Amygdala (tissue), 56 donors: ENCODE measurements around the gene LYSMD4.
A peak's percentile ranks its signal among the peaks of the same experiment; 100 is the strongest.
"Not testable (repeated sequence)": the region's sequence is repeated elsewhere in the genome, so short reads cannot be mapped to it uniquely, and the experiment has no call there.

ENCODE experiments used
- DNase-seq, 56 donors: peaks; one replicate each; lab custom pipeline; 2025; lab: John Stamatoyannopoulos, UW

The LYSMD4 gene

DNA sequence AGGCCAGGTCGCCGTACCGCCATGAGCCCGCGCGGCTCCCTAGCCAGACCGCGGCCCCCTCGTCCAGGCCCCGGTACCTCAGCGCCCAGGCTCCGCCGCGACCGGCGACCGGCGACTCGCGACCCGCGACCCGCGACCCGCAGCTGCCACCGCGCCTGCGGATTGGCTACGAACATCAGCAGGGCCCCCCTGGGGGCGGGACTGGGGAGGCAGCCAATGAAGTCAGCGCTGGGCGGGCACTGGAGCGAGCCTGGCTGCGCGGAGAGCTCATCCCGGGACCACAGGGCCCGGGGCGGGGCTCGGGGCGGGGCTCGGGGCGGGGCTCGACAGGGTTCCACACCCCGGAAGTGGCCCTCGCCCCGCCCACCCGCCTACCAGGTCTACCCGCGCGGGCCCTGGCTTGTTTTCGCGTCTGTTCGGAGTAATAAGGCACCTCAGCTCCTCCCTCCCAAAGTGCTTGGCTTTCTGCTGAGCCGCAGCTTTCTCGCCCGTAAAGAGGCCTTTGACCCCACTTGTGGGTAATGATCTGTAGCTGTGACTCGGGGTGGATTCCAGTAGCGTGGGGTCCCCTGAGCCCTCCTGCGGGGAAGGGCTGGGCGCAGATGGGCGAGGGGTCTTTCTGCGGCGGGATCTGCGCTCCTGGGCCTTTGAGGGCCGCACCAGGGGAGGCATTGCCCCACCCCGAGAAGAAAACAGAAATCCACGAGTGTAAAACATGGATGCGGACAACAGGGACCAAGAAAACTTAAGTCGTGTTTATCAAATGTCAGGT is at the start of gene LYSMD4:
TSS of gene LYSMD4 (minus strand) at position 170 of the 772 bp plus-strand sequence. CDS start 1,438 bp downstream, outside the sequence.
- peak; percentile 40 to 99 (median 95) for DNase-seq

GRCh38 chr15:99782029-99782428 is 48.8 kb upstream of the LYSMD4 start:
- not testable (repeated sequence) for DNase-seq

DNA sequence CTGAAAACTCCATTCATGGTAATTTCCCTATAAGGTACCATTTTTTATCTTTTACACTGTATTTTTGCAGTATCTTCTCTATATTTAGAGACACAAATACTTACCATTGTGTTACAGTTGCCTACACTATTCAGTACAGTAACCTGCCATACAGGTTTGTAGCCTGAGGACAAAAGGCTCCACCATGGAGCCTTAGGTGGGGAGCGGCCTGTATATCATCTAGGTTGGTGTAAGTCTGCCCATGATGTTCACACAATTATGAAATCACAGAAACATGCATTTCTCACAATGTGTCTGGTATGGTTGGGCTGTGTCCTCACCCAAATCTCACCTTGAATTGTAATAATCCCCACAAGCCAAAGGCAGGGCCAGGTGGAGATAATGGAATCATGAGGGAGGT is 43.9 kb upstream of the LYSMD4 start:
- no peak for DNase-seq

DNA sequence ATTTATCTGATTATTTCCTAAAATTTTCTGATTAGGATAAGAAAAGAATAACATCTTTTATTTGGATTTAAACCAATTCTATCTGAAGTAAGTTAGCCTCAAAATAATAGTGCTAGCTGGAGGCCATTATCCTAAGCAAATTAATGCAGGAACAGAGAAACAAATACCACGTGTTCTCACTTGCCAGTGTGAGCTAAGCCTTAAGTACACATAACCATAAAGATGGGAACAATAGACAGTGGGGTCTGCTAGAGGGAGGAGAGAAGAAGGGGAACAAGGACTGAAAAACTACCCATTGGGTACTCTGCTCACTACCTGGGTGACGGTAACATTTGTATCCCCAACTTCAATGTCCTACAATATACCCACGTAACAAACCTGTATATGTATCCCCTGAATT is 31.3 kb upstream of the LYSMD4 start:
- no peak for DNase-seq

- DNase-seq: no peak
Measured at GRCh38 chr15:99763827-99764226, 30.6 kb upstream of the LYSMD4 start.

GRCh38 chr15:99762288-99762687 is 29.1 kb upstream of the LYSMD4 start:
- no peak for DNase-seq

- DNase-seq: peak in 27 of 56 donors; percentile 5 to 84 (median 24)
Measured at GRCh38 chr15:99755692-99756409, 22.6 kb upstream of the LYSMD4 start.

- no peak for DNase-seq
Measured at GRCh38 chr15:99753066-99753465, 19.8 kb upstream of the LYSMD4 start.

DNA sequence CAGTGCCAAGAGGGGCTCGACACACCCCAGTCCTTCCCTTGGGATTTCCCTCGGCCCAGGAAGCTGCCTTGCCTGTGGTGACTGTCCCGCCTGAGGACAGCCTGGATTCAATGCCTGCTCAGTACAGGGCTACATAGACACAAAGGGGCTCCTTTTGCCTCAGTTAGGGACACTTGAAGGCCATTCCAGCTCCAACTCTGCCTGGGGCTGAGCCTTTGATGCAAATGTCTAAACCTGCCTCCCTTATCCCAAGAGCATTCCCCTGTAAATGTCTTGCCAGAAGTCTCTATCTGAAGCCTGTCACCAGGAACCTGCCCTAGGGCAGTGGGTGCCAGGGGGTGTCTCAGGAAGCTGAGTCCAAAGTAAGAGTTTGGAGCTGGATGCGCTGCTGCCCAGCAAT is 19.3 kb upstream of the LYSMD4 start:
- no peak for DNase-seq

DNA sequence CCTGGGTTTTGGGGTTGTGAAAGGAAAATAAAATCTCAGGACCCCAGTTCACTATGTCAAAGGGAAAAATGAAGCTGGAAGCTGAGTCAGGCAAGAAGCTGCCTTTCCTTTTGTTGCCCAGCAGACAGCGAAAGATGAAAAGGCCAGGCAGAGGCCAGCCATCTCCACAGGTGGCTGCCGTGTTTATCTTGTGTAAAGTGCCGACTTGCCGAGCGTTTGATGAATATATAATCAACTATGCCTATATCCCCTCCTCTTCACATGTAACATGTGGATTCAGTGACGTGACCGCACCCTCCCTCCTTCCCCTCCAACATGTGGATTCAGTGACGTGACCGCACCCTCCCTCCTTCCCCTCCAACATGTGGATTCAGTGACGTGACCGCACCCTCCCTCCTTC is 17.1 kb upstream of the LYSMD4 start:
- not testable (repeated sequence) for DNase-seq

- no peak for DNase-seq
Measured at GRCh38 chr15:99749386-99749785, 16.1 kb upstream of the LYSMD4 start.

DNA sequence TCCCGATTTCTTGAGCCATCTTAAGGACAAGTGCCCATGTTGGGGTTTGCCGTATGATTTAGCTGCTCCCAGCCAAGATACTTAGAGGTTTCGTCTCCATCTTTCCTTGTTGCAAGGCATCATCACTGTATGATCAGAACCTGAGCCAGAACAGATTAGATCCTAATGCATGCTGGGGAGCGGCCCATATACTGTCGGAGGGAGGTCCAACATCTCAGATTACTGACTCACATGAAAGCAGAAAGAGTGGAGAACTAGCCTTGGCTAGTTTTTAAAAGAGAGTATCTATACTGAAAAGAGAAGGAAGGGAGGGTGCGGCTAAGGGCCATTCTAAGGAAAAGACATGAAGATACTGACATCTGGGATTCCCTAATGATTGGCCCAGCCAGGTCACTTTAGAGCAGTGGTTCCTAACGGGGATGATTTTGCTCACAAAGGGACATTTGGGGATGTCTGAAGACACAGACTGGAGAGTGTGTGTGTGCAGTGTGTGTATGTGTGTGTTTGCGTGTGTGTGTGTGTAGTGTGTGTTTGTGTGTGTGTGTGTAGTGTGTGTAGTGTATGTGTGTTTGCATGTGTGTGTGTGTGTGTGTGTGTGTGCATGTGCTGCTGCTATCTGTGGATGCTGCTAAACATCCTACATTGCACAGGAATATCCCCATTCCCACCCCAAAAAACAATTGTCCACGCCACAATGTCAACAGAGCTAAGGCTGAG is 12.3 kb upstream of the LYSMD4 start:
- DNase-seq: no peak

GRCh38 chr15:99744142-99744541 is 10.9 kb upstream of the LYSMD4 start:
- DNase-seq: no peak

DNA sequence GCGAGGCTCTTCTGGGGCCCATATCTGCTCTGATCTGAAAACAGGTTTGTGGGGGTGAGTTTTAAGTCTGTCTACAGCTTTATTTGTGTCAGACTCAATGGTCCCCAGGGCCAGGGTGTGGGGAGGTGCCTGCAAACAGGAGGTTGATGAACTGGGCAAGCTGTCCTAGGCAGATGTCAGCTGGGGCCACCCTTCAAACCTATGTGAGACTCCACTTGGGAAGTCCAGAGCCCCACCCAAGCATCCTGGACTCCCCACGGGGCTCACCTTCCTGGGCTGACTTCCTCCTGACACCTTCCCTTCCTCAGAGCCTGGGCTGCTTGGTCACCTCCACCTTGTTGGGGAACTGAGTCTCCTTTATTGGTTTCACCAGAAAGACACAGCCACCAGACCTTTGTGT is 8.6 kb upstream of the LYSMD4 start:
- DNase-seq: no peak

DNA sequence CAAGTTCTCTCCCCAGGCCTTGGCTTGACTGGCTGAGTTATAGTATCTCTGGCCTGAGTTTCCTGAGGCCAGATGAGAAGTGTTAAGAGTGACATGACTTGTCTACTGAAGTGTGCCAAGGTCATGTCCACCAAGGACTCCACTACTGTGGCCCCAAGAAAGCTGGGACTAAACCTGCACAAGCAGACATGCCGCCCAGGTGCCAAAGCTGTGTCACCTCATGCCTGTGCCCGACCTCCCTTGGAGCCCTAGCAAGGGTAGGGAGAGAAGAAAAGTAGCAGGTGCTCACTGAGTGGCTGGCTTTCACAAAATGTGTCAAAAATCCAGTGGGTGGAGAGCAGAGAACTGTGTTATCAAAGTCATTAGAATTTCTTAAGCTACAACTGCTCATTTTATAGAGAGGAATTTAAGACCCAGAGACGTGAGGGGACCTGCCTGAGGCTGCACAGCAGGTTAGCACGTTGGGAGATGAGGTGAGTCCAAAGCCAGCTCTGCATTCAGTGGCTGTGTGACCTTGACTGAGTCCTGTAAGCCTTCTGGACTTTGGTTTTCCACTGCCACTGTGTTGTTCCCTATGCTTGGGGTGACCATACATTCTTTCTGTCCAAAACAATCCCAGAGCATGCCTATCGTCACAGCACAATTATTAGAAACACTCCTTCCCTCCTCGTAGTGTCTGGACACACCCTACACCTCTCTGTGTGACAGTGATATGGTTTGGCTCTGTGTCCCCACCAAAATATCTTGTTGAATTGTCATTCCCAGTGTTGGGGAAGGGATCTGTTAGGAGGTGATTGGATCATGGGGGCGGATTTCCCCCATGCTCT is 5.0 kb upstream of the LYSMD4 start:
- no peak for DNase-seq

GRCh38 chr15:99736702-99737101 is 3.5 kb upstream of the LYSMD4 start:
- DNase-seq: no peak

DNA sequence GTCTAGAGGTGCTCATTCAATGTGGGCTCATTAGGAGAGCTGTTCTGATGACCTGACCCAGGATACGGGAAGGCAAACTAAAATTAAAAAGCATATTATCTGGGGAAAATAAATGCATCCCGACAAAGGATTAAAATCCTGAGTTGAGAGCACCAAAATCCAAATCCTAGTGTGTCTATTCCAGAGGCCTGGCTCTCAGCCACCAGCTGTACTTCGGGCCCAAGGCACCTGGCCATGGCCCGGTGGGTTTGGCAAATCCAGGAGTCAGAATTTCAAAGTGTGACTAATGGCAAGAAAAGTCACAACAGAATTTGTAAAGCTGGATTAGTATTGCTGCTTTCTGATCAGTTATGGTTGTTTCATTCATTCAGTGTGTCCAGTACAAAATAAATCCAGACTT is 2.6 kb upstream of the LYSMD4 start:
- DNase-seq: no peak

DNA sequence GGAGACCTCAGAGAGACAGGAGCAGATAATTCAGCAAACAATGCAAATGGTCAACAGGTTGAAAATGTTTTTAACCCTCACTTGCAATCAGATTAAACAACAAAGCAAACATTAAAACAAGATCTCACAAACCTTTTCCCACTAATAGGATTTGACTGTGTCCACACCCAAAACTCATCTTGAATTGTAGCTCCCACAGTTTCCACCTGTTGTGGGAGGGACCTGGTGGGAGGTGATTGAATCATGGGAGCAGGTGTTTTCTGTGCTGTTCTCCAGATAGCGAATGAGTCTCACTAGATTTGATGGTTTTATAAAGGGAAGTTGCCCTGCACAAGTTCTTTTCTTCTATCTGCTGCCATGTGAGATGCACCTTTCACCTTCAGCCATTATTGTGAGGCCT is 1.3 kb upstream of the LYSMD4 start:
- DNase-seq: no peak

GRCh38 chr15:99734040-99734291 is 729 bp upstream of the LYSMD4 start:
- DNase-seq: not testable (repeated sequence)

GRCh38 chr15:99732751-99733267 is 428 bp downstream of the LYSMD4 start:
- DNase-seq: peak in 6 of 56 donors; percentile 51 to 75 (median 62)
